Activated CD4-positive, alpha-beta T cell treated with anti-CD3 and anti-CD28 coated beads for 4 hours (primary cell): Measurements from ENCODE around the gene FAM90A1.
"Not testable (repeated sequence)": the region's sequence is repeated elsewhere in the genome, so short reads cannot be mapped to it uniquely, and the experiment has no call there.

Source experiments
- DNase-seq, 2 donors: peaks; one replicate each; pipeline ENCODE4 v3.0.0-alpha.2; 2020

The FAM90A1 gene

GRCh38 chr12:8233300-8233855 lies 6.0 kb upstream of the FAM90A1 start:
- not testable (repeated sequence) for DNase-seq

- DNase-seq, result peak; percentile 32 to 70
Observed at GRCh38 chr12:8231666-8232608, 4.5 kb upstream of the FAM90A1 start.

GRCh38 chr12:8231049-8231448 lies 3.6 kb upstream of the FAM90A1 start:
- not testable (repeated sequence) for DNase-seq

GRCh38 chr12:8229486-8229885 lies 2.1 kb upstream of the FAM90A1 start:
- not testable (repeated sequence) for DNase-seq

GRCh38 chr12:8228607-8229006 lies 1.2 kb upstream of the FAM90A1 start:
- DNase-seq, result not testable (repeated sequence)

- DNase-seq, result not testable (repeated sequence)
Observed at GRCh38 chr12:8227732-8228077, 287 bp upstream of the FAM90A1 start.

- DNase-seq, result no peak
Observed at GRCh38 chr12:8226355-8226754, 1.1 kb downstream of the FAM90A1 start.

- not testable (repeated sequence) for DNase-seq
Observed at GRCh38 chr12:8224782-8225181, 2.6 kb downstream of the FAM90A1 start.

GRCh38 chr12:8223646-8224045 lies 3.8 kb downstream of the FAM90A1 start:
- not testable (repeated sequence) for DNase-seq

GRCh38 chr12:8222303-8222702 lies 5.1 kb downstream of the FAM90A1 start:
- not testable (repeated sequence) for DNase-seq

- not testable (repeated sequence) for DNase-seq
Observed at GRCh38 chr12:8221844-8222243, 5.6 kb downstream of the FAM90A1 start.

- not testable (repeated sequence) for DNase-seq
Observed at GRCh38 chr12:8221375-8221774, 6.0 kb downstream of the FAM90A1 start.

- DNase-seq, result not testable (repeated sequence)
Observed at GRCh38 chr12:8218711-8219382, 8.6 kb downstream of the FAM90A1 start.

GRCh38 chr12:8197685-8198308 lies 29.6 kb downstream of the FAM90A1 start:
- DNase-seq, result not testable (repeated sequence)

- DNase-seq, result not testable (repeated sequence)
Observed at GRCh38 chr12:8188088-8188487, 39.3 kb downstream of the FAM90A1 start.

GRCh38 chr12:8184206-8184605 lies 43.2 kb downstream of the FAM90A1 start:
- DNase-seq, result not testable (repeated sequence)

GRCh38 chr12:8183346-8183745 lies 44.1 kb downstream of the FAM90A1 start:
- DNase-seq, result not testable (repeated sequence)

GRCh38 chr12:8182923-8183322 lies 44.5 kb downstream of the FAM90A1 start:
- DNase-seq, result not testable (repeated sequence)

GRCh38 chr12:8181271-8181670 lies 46.1 kb downstream of the FAM90A1 start:
- DNase-seq, result not testable (repeated sequence)

- DNase-seq, result peak; percentile 70 to 78
Observed at GRCh38 chr12:8179989-8180585, 47.3 kb downstream of the FAM90A1 start.

- not testable (repeated sequence) for DNase-seq
Observed at GRCh38 chr12:8172911-8173310, 54.5 kb downstream of the FAM90A1 start.
